Activated CD4-positive, alpha-beta T cell treated with anti-CD3 and anti-CD28 coated beads, Interleukin-2, amount 50 U/mL, for 16 hours (primary cell): Measurements from ENCODE around the gene RTKN.

Experiments
- DNase-seq: peaks from one replicate; pipeline ENCODE4 v3.0.0-alpha.2; 2020

Gene RTKN

DNA sequence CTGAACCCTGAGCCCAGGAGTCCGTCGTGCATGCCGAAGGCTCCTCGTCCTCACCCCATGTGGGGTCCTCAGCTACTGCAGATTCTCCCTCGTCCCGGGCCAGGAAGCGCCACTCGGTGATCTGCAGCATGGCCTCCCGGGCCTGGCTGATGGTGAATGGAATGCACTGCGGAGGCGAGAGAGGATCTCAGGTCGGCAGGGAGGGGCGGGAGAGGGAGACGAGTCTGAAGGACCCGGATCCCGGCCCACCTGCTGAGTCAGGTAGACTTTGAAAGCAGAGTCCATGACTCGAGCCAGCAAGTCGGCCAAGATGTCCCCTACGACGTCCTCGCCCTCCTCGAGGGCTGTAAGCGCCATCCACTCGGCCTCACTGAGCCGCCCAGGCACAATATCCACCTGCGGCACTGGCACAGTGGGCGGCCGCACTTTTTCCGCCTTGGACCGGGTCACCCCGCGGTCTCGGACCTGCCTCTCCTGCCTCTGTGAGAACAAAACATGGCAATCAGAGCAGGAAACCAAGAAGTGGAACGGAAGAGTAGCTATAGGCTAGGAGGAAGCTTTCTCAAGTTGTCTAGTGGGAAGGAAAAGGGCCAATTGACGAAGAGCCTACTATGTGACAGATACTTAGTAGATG, 25.9 kb downstream of the RTKN start:
- no peak for DNase-seq

DNA sequence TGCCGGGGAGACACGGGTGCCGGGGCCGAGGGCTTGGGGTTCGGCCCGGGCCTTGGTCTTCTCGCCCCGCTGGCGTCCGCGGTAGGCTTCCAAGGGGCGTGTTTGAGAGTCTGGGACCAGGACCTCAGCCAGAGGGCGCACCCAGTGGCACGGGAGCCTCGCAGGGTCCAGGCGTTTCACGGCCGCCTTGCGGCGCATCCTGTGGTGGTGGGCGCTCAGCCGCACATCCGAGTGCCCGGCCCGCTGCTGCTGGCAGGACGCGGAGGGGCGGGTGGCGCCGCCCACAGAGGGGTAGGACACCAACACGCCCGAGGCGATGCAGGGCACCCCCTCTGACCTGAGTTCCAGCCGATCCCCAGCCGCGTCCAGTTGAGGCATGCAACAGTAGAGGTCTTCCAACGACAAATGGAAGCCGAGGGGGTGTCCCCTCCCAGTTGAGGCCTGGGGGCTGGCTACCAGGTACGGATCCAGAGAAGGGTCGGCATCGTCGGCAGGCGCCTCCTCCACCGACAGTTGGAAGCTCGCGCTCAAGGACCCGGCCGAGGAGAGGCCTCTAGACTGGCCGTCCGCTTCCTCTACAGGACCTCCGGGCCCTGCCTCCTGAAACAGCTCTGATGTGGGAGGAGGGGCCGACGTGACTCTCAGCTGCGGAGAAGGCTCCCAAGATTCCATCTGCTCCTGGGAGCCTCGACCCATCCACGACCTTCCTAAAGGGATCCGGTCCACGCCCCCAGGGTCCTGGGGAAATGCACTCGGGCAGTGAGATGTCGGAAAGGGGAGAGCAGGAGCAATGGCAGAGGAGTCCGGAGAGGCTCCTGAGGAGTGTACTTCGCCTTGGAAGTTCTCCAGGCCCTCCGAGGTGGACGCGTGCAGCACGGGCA, 26.6 kb downstream of the RTKN start:
- no peak for DNase-seq

DNA sequence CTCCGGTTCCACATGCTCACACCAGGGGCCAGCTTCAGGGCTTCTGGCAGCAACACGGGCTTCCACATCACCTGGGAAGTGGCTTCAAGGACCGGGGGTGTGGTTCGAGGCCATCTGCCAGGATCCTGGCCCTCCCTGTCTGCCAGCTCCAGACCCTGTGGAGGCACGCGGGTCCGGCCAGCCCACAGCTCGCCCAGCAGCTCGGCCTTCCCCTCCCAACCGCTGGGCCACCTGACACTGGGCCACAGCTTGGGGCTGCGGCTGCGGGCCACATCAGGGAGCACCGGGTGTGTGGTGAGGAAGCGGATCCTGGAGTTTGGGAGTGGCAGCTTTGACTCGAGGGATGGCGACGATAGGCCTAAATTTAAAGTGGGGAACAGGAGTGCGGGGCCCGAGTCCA, 27.3 kb downstream of the RTKN start:
- DNase-seq, result no peak

DNA sequence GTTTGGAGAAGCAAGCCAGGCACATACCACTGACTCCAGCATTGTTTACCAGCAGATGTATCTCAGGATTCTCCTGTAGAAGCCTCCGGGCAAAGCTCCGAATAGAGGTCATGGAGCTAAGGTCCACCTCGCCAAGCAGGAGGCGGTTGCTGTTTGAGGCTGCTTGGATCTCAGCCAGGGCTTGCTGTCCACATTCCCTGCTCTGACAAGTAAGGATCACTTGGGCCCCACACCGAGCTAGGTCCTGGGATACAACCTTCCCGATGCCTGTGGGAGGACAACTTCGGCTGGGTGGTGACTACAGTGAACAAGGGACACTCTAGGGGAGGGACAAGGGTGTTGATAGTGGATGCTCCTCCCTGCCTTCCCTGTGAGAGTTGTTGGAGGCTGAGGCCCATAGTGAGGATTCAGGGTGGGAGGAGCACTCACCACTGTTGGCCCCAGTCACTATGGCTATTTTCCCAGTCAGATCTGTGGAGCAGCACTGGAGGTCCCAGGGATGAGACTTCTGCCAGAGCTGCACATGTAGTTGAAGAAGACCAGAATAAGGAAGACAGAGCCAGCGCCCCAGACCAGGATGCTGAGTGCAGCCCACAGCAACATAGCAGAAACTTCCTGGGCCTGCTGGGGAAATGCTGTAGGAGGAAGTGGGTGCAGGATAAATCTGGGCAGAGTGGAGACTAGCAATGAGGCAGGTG, 28.6 kb downstream of the RTKN start:
- DNase-seq, result no peak

DNA sequence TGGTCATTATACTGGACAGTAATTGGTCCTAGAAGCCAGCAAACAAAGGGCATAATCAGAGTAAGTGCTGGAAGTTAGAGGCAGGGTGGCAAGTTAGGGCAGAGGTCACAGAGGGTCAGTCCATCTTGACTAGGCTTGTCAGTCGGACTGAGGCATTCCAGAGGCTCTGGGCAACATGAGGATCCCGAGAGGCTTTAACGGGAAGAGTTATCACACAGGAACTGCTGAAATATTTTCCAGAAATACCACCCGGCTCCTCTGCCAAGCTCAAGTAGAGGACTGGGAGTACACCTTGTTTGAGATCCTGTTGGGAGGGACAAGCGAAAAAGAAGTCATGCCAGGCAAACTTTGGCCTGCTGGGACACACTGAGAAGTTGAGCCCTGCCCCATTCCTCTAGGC, 34.1 kb downstream of the RTKN start:
- no peak for DNase-seq

DNA sequence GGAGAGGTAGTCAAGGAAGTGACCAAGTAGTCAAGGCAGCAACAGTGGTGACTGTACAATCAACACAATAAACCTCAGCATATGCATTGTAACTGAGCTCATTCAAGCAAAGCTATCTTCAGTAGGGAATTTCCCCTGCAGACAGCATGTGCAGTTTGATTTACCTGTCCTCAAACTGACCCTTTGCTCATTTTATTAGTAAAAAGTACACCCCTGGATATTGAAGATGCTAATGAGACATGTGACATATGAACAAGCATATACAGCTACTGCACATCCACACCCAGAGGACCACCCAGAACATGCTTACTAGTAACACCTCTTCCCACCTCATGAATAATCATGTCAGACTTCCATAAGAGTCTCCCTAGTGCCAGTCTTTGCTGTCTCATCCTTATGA, 35.7 kb downstream of the RTKN start:
- no peak for DNase-seq

DNA sequence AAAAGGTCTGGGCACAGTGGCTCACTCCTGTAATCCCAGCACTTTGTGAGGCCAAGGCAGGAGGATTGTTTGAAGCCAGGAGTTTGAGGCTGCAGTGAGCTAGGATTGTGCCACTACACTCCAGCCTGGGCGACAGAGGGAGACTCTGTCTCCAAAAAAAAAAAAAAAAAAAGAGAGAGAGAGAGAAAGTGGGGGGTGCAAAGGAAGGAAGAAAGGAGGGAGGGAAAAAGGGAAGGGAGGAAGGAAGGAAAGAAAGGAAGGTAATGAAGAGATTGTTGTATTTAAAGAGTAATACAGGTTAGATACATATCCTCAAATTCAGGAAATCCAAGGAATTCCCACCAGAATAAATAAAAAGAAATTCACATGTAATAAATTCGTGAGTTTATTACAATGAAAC, 39.8 kb downstream of the RTKN start:
- DNase-seq, result no peak

DNA sequence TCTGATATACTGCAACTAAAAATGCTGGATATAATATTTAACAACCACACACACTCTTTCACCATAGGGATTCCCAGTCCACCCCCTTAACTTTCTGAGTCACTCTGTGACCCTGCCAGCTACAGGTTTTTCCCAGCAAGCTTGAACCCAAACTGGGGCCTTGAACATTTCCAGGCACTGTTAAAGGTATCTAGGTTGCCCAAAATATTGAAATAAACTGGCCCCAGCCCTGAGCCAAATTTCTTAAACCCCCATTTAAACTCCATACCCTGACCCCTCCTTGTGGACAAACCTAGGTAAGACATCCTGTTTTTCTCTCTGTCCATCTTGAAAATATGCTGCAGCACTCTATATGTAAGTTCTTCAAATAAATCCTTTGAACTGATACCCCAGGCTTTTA, 42.0 kb downstream of the RTKN start:
- DNase-seq, result peak; percentile 50

DNA sequence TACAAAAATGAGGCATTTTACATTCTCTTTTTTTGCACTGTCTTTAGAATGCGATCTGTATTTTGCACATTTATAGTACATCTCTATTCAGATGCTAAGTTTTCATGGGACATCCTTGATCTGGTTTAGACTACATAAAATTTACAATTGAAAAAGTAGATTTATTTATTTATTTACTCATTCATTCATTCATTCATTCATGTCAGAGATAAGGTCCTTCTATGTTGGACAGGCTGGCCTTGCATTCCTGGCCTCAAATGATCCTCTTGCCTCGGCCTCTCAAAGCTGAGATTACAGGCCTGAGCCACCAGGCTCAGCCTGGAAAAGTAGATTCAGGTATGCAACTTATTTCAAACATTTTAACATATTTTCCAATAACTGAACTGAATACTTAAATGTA, 45.6 kb downstream of the RTKN start:
- no peak for DNase-seq

DNA sequence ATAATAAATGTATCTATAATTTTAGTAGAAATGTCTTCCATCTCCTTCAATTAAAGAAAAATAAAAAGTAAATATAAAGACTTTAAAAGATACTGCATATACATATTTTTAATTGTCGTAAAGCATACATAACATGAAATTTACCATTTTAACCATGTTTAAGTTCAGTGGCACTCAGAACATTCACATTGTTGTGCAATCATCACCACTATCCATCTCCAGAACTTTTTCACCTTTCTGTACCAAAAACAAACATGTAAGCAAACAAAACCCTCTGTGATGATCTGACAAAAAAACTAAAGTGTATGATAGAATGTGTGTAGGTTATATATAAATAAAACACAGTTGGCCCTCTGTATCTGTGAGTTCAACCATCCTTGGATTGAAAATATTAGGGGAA, 48.2 kb downstream of the RTKN start:
- DNase-seq, result no peak

DNA sequence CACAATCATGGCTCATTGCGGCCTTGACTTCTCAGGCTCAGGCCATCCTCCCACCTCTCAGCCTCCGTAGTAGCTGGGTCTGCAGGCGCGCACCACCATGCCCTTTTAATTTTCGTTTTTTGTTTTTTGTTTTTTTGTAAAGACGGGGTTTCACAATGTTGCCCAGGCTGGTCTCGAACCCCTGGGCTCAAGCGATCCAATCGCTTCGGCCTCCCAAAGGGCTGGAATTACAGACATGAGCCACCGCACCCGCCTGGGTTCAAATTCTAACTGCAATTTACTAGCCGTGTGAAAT, 49.3 kb downstream of the RTKN start:
- DNase-seq, result no peak

DNA sequence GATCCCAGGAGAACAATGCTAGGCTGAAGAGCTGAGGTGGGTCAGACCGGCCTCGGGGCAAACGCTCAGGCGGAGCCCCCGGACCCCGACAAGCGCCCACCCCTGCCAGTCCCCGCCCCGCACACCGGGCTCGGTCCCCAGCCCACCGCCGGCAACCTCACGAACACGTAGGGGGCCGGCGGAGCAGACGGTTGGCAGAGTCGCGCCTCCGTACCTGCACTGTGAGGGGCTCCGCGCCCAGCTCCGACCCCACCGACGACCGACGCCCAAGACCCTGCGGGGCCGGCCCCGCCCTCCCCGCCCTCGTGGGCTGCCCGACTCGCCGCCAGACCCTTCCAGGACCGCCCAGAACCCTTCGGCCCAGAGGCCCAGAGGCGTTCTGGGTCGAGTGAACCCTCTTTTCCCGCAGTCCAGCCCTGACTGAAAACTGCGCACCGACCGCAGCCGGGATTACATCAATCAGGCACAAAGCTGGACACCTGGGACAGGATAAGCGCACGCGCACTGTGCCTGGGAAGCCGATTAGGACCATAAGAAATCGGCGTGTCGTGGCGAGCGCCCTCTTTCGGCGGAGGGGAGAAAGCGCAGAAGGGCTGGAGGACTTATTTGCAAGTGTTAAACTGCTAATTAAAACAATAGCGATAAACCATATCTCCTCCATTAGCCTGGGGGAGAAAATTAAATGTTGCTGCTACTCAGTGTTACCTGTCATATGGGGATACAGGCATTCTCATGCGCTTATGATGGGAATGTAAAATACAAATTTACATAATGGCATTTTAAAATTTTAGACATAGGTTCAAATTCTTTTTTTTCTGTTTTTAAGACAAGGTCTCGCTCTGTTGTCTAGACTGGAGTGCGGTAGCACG, 49.9 kb downstream of the RTKN start:
- DNase-seq, result peak; percentile 95

DNA sequence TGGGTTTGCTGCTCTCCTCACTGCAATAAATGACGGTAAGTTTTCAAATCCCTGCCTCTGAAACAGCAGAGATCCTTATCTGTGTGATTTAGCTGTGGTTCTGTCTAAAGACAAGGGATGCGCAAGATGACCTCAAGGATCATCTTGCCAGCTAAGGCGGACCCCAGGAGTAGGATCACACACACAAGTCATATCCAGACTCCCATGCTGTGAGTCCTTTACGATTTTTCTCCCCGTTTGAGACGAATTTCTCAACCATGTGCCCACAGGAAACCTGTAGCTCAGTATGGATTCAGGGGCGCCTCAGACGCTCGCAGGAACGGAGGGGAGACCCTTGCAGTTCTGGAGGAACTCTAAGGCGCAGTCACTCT, 50.5 kb downstream of the RTKN start:
- DNase-seq, result peak; percentile 18

DNA sequence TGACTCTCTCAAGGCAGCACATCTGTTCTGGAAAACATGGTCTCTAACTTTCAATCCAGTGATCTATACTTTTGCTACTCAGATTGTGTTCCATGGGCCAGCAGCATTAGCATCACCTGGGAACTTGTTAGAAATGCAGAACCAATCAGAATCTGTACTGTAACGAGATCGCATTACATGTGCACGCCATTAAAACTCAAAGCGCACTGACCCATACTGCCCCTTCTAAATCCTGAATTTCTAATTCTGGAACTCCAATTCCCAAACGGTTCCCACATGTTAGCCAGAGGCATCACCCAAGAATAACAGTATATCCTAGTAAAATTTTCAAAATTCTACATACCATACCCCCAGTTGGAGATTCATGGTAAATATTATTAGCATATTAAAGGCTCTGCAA, 51.1 kb downstream of the RTKN start:
- no peak for DNase-seq

DNA sequence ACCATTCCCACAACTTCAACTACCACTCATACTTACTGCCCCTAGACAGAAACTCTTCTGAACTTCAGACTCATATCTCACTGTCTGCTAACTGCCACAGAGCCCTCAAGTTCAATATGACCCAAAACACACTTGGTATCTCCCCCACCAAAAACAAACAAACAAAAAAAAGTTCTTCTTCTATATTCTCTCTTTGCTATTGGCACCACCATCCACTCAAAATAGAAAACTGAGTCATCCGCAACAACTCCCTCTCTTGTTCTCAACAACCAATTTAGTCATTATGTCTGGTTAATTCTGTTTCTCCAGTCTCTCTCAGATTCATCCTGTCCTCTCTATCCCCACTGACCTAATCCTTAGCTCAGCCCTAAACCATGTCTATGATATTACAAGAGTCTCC, 54.4 kb downstream of the RTKN start:
- DNase-seq, result peak; percentile 56

DNA sequence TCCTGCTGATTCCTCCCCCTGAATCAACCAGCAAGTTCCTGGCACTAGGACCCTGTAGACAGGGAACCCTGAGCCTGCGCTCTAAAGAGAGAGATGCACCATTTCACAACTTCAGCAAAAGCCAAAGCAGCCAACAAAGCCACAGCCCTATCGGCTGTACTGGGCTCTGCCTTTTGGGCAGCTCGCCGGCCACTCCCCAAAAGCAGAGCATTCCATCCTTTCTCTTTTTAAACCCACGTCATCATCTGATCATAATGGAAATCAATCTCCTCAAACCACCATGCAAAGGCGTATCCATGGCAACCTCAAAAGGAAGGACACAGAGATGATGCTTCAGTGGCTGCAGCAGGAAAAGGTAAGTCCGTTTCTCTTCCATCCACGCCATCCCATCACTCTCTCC, 56.3 kb downstream of the RTKN start:
- no peak for DNase-seq

DNA sequence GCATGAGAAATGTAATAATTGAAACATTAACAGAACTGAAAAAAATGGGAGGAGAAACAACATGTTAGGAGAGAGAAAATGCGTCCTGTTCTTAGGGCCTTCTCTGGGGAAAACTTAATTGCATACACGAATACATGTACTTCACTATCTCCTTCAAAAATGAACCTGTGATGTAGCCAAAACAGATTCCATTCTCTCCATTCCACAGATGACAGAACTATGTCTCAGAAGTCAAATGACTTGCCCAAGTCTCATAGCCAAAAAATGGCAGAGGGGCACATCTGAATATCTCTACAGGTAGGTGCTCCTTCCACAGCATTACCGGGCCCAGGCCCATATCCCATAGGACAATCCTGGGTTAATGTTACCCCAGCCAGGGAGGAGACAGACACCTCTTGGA, 57.7 kb downstream of the RTKN start:
- no peak for DNase-seq

DNA sequence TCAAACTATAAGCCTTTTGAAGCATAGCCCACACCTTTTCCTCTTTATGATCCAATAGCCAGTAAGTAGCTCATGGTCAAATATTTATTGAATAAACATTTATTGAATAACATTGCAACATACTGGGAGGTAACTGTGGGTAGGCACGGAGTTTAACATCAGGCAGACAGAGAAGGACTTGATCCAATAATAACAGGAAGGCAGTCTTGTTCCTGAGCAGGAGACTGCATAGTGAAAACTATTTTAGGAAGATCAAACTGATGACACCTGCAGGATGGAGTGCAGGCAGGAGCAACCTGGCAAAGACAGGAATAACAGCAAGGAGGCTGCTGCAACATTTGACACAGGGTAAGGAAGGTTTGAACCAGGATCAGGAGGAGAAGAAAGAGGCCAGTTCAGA, 58.5 kb downstream of the RTKN start:
- DNase-seq, result no peak

DNA sequence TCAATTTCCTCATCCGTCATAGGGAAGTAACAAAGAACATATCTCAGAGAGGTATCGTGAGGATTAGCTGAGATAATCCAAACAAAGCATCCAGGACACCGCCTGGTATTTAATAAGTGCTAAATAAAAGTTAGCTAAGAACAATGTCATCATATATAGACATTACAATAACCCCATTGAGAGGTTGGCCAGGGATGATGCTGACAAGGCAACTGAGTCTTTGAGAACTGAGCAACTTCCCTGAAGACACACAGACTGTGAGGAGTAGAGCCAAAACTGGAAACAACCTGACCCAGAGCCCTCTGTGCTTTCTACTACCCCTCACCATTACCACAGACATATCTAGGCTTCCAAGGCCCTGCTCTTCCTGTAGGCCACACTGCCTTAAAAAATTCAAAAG, 60.0 kb downstream of the RTKN start:
- DNase-seq, result no peak

DNA sequence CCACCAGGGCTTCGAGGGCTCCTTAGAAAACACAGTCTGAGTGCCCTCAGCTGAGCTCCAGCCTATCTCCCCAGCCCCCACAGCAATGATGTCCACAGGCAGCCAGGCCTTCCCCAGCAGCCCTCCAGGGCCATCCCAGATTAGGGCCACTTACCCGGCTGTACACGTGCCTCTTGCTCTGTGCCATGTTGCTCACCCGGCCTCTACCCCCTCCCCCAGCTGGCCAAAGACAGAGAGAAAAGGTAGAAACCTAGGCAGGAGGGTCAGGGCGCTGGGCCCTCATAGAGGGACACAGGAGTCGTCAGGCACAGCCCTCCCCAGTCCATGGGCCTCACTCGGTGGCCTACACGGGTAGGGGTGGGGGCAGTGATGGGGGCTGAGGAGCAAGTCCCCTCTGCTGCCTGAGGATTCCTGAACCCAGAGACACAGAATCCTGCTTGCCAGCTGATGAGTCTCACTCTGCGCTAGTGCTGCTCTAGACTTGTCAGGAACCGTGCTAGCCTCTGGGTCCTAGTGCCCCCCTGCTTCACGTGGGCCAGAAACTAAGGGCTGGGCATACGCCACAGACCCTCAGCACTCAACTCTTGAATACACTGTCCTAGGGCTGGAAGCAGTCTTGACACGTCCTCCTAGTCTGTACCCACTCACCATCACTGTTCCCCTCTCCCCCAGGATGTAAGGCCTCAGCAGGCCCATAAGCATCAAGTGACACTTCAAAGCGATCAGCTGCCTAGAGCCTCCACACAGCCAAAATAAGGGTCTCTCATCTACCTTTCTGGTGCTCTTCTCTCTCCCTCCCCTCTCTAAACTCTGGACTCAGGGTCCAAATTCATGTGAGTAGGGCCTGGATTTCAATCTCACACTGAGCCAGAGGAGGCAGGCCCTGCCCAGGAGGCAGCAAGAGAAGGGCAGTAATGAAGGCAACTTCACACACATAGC, 61.6 kb downstream of the RTKN start, which contains the start of gene DCTN1:
DCTN1 (minus strand) TSS at position 461 of the 939 bp plus-strand sequence; CDS start at position 187, 274 bp downstream.
- no peak for DNase-seq

DNA sequence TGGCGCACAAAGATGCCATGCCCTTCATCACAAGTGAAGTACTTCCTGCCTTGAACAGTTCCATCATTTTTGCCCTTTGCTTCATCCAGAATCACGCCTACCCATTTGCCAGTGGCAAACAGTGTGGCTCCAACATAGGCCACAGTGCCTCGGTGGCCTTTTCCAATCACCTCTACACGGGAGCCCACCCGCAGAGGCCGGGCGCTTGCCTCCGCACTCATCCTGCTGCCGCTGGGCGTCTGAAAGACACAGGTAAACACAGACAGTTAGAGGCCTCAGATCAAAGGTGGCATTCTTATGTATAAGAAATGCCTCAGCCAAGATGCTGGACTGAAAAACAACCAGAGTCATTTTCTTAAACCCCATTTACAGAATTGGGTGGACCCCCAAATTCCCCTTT, 63.7 kb downstream of the RTKN start:
- DNase-seq, result no peak

DNA sequence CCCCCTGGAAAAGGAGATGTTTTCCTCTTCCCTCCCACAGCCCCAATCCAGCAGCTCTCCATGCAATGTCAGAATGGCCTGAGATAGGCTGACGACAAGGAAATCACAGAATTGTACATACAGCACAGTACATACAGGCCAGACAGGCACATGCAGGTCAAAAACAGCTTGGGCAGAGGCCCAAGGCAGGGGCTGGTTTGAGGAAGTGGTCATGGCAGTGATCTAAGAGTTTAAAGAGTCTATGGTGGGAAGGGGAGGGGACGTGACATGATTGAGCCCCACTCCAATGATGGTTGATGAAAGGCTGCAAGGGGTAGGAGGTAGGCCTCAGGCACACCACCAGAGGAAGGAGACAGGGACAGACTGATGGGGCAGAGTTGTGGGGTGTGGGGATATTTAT, 65.9 kb downstream of the RTKN start:
- DNase-seq, result no peak
